ENCODE data around the gene ENG. TPM values are rescaled to one million over a fixed set of nuclear protein-coding genes. Genes with fewer than 3 reads are reported as not detected.

The ENG gene
- total and polyA plus RNA-seq, 2 of the 8 experiments (the other 6 are each of a cell fraction or from before 2014, with no cell fraction given): 1.8 to 4.4 TPM

GRCh38 chr9:127886401-127886972 lies 32.0 kb upstream of the ENG start:
- Histone ChIP-seq H3K18ac (ENCODE audit: extremely low read depth, low read length) (no peak overlapping the region), H4K91ac (replicated peaks; ENCODE audit: insufficient read length, low read length) (no peak overlapping the region), H3K4me3 (ENCODE audit: extremely low read depth in 1 of 4, insufficient read depth in 2 of 4, low read depth in 3 of 4, low read length in 4 of 4) (no peak overlapping the region), H3K27ac (ENCODE audit: low read depth, low read length) (no peak overlapping the region), H2BK12ac (ENCODE audit: low read depth, low read length) (no peak overlapping the region), H3K4me2 (ENCODE audit: insufficient read depth in 1 of 2, low read depth in 2 of 2, low read length in 2 of 2) (no peak overlapping the region), H2AFZ (ENCODE audit: low read length) (no peak overlapping the region), H3K23me2 (ENCODE audit: low read depth, low read length) (no peaks in the 10 kb centered on the region), H3K9me3 (ENCODE audit: insufficient read depth in 2 of 2, low read depth in 1 of 2, low read length in 1 of 2) (no peaks in the 10 kb centered on the region), H3K27me3 (replicated peaks in 1 of 4; ENCODE audit: control insufficient read depth in 3 of 4, extremely low read depth in 1 of 4, insufficient read depth in 3 of 4, low read length in 3 of 4) (no peaks in the 10 kb centered on the region), H2BK15ac (ENCODE audit: low read length) (no peak overlapping the region), H2BK120ac (replicated peaks; ENCODE audit: low read depth, low read length) (no peak overlapping the region), H3K36me3 (ENCODE audit: control insufficient read depth in 2 of 4, insufficient read depth in 4 of 4, low read length in 3 of 4) (peaks cover 4 to 21% (median 15%) of the 10 kb centered on the region in 4 experiments; a peak in 5 of 8 replicates), H3K56ac (replicated peaks; ENCODE audit: insufficient read length, low read depth, low read length) (no peak overlapping the region), H4K20me1 (replicated peaks in 1 of 2; ENCODE audit: control insufficient read depth in 1 of 2, insufficient read depth in 2 of 2, low read length in 2 of 2) (peaks cover 0 to 3% of the 10 kb centered on the region in 2 experiments), H3K4me1 (replicated peaks in 1 of 4; ENCODE audit: control insufficient read depth in 3 of 4, insufficient read depth in 4 of 4, low read length in 3 of 4) (no peaks in the 10 kb centered on the region; a peak in 3 of 7 replicates), H3K23ac (ENCODE audit: insufficient read length) (no peak overlapping the region), H2AK5ac (ENCODE audit: low read depth, low read length) (no peak overlapping the region), H2BK20ac (ENCODE audit: low read length) (no peak overlapping the region), H3K14ac (ENCODE audit: insufficient read length) (no peak overlapping the region), H3K4ac (replicated peaks; ENCODE audit: insufficient read length, low read depth, low read length) (no peak overlapping the region), H2BK5ac (ENCODE audit: low read depth, low read length) (no peak overlapping the region), H4K8ac (ENCODE audit: extremely low read depth, insufficient read depth, low read length) (no peak overlapping the region; the same call in 1 of the 2 replicates), H3K79me1 (ENCODE audit: low read depth, low read length) (0 out of 2 replicates have a peak, but pooled peaks cover 3% of the 10 kb centered on the region), H3K9ac (replicated peaks in 1 of 4; ENCODE audit: extremely low read depth in 1 of 4, low read depth in 3 of 4, low read length in 3 of 4) (no peak overlapping the region), H3K79me2 (ENCODE audit: control insufficient read depth in 1 of 2, insufficient read depth in 2 of 2, low read length in 2 of 2) (no peaks in the 10 kb centered on the region), H4K5ac (ENCODE audit: insufficient read length, low read depth, low read length) (no peak overlapping the region)
- DNase-seq (ENCODE audit: low read depth in 1 of 2, low spot score in 2 of 2) (no peak), FAIRE-seq (no peak)
- POLR2A ChIA-PET (ENCODE audit: partially characterized antibody): interaction anchor here (1.2 to 8.6 kb wide), 4 partner anchors 9 to 39 kb away, joined by 5 to 91 read pairs (median 10); partner anchors contain the start of gene ST6GALNAC6
- CTCF ChIA-PET (ENCODE audit: partially characterized antibody): interaction anchor here (1.2 to 2.2 kb wide), 9 partner anchors 9 to 102 kb away, joined by 3 to 10 read pairs (median 4); partner anchors contain the start of gene ST6GALNAC4
- 91% methylated on average over 18 of the region's 18 CpGs; no CpG with 5 or more reads in 1 of the 2 experiments for WGBS, 2 experiments (ENCODE audit: extremely low coverage in 1 of 2, insufficient coverage in 1 of 2, insufficient read length in 1 of 2, insufficient replicate concordance in 2 of 2, low coverage in 1 of 2, low lambda C conversion rate in 2 of 2, missing lambda C conversion rate in 1 of 2)
- peak; percentile 15; the same call in 1 of the 2 replicates for TF ChIP-seq SP2 (IDR thresholded peaks at IDR 0.05; ENCODE audit: low read length)
- no peak for TF ChIP-seq HDAC6 (IDR thresholded peaks at IDR 0.05; ENCODE audit: low read depth, low read length)
- no peak for TF ChIP-seq POLR2A (IDR thresholded peaks at IDR 0.05; ENCODE audit: control extremely low read depth in 1 of 2, low read depth in 2 of 2, low read length in 2 of 2)
- TF ChIP-seq CREB1 (IDR thresholded peaks at IDR 0.05): no peak
- TF ChIP-seq GABPA (IDR thresholded peaks at IDR 0.05; ENCODE audit: borderline replicate concordance, insufficient read depth, low read length): no peak
- TF ChIP-seq RXRA (IDR thresholded peaks at IDR 0.05; ENCODE audit: insufficient read depth, low read depth, low read length): no peak
- peak; percentile 61; the same call in 1 of the 2 replicates for TF ChIP-seq KDM1A (IDR thresholded peaks at IDR 0.05; ENCODE audit: borderline replicate concordance, low read length)
- no peak for TF ChIP-seq NRF1 (IDR thresholded peaks at IDR 0.05; ENCODE audit: low read depth, low read length)
- TF ChIP-seq SAP30 (IDR thresholded peaks at IDR 0.05; ENCODE audit: insufficient read depth, insufficient replicate concordance, low read length): no peak
- TF ChIP-seq SIRT6 (IDR thresholded peaks at IDR 0.05; ENCODE audit: low read length): no peak
- TF ChIP-seq JUN (IDR thresholded peaks at IDR 0.05; ENCODE audit: low read depth, low read length): no peak
- TF ChIP-seq POLR2AphosphoS5 (IDR thresholded peaks at IDR 0.05; ENCODE audit: low read depth, low read length): no peak
- TF ChIP-seq, protein P1, sequence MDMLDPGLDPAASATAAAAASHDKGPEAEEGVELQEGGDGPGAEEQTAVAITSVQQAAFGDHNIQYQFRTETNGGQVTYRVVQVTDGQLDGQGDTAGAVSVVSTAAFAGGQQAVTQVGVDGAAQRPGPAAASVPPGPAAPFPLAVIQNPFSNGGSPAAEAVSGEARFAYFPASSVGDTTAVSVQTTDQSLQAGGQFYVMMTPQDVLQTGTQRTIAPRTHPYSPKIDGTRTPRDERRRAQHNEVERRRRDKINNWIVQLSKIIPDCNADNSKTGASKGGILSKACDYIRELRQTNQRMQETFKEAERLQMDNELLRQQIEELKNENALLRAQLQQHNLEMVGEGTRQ (IDR thresholded peaks at IDR 0.05; ENCODE audit: low read length): no peak
